ENCODE data around the gene MUC16. TPM values are rescaled to one million over a fixed set of nuclear protein-coding genes. Genes with fewer than 3 reads are reported as not detected.

Gene MUC16
- total RNA-seq, 6 experiments from 2014 or later, result not detected

DNA sequence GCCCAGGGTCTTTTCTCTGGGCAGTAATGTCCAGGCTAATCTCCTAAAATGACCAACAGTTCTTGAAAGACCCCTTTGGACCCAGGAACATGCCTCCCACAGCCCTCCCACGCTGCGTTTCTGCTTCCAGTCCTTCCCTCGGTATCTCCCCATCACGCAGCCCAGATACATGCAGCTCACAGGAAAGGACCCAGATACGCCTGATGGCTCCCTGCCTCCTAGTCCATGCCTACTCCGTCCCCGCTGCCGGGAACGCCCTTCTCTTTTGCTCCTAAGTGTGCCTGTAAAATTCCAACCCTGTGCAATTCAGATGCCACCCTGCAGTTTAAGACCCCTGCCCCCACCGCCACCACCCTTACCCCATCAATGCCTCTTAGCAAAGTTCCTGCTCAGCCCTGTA lies 778 bp downstream of the MUC16 start:
- H3K27ac Mint-ChIP-seq, result no peak overlapping the region
- TF ChIP-seq, protein P1, sequence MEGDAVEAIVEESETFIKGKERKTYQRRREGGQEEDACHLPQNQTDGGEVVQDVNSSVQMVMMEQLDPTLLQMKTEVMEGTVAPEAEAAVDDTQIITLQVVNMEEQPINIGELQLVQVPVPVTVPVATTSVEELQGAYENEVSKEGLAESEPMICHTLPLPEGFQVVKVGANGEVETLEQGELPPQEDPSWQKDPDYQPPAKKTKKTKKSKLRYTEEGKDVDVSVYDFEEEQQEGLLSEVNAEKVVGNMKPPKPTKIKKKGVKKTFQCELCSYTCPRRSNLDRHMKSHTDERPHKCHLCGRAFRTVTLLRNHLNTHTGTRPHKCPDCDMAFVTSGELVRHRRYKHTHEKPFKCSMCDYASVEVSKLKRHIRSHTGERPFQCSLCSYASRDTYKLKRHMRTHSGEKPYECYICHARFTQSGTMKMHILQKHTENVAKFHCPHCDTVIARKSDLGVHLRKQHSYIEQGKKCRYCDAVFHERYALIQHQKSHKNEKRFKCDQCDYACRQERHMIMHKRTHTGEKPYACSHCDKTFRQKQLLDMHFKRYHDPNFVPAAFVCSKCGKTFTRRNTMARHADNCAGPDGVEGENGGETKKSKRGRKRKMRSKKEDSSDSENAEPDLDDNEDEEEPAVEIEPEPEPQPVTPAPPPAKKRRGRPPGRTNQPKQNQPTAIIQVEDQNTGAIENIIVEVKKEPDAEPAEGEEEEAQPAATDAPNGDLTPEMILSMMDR (IDR thresholded peaks at IDR 0.05), result no peak
- DNase-seq, result no peak
- H3K27me3 Mint-ChIP-seq (ENCODE audit: insufficient read depth), result peaks cover 3% of the 10 kb centered on the region; the same call in 1 of the 2 replicates
- H3K4me3 Mint-ChIP-seq, result no peak overlapping the region
- peaks cover 73% of the 10 kb centered on the region for H3K9me3 Mint-ChIP-seq
- peaks cover 6% of the 10 kb centered on the region for H3K36me3 Mint-ChIP-seq (ENCODE audit: low read depth)
- H3K4me1 Mint-ChIP-seq (ENCODE audit: low read depth), result no peaks in the 10 kb centered on the region

DNA sequence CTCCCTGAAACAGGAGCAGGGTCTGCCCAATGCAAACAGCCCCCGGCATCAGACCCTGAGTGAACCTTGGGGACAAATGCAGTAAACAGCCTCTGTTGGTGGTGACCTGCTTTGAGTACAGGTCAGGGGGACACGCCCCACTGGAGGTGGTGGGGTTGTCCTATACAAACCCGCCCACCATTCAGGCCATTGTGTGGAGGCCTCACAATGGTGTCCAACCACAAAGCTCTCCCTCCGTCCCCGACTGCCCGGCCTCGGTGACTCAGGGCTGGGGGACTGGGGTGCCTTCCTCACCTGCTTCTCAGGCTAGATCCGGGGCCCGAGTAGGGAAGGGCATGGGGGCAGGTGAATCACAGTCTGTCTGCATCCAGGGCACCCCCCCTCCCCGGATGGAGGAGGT lies 1.5 kb downstream of the MUC16 start:
- Mint-ChIP-seq H3K4me1 (ENCODE audit: low read depth) (no peaks in the 10 kb centered on the region), H3K27me3 (ENCODE audit: insufficient read depth) (peaks cover 3% of the 10 kb centered on the region; the same call in 1 of the 2 replicates), H3K36me3 (ENCODE audit: low read depth) (peaks cover 6% of the 10 kb centered on the region), H3K9me3 (peaks cover 72% of the 10 kb centered on the region), H3K4me3 (no peak overlapping the region), H3K27ac (no peak overlapping the region)
- no peak for DNase-seq
- TF ChIP-seq, protein P1 (IDR thresholded peaks at IDR 0.05), result no peak

DNA sequence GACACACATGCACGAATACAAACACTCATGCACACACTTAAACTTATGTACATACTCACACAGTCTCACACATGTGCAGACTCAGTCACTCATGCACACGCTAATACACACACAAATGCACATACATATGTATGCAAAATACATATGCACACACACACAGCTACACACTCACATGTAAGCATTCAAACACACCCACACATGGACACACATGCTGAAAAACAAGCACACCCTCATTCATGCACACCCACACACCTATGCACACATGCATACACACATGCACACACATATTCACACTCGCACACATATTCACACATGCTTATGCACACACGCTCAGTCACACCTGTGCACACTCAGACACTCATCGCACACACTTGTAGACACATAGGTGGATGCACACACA lies 9.3 kb downstream of the MUC16 start:
- Mint-ChIP-seq H3K27me3 (ENCODE audit: insufficient read depth) (no peaks in the 10 kb centered on the region), H3K4me1 (ENCODE audit: low read depth) (no peaks in the 10 kb centered on the region), H3K36me3 (ENCODE audit: low read depth) (peaks cover 24% of the 10 kb centered on the region), H3K27ac (no peak overlapping the region), H3K4me3 (no peak overlapping the region), H3K9me3 (peaks cover 69% of the 10 kb centered on the region)
- TF ChIP-seq, protein P1 (IDR thresholded peaks at IDR 0.05), result no peak
- no peak for DNase-seq

DNA sequence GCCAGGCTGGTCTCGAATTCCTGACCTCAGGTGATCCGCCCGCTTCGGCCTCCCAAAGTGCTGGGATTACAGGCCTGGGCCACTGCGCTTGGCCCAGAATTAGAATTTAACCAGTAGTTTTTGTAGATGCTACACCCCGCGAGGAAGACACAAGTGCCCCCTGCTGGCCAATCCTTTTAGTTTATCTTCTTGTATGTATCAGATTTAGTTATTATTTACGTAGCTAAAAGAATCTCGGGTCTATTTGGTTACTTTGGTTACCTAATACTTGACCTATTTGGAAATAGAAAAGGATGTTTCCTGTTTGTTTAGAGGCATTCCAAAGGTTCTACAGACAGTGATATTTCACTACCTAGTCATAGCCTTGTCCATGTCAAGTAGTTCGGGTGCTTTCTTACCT lies 22.0 kb downstream of the MUC16 start:
- peaks cover 50% of the 10 kb centered on the region for H3K9me3 Mint-ChIP-seq
- TF ChIP-seq, protein P1 (IDR thresholded peaks at IDR 0.05), result peak; percentile 26
- no peaks in the 10 kb centered on the region for H3K4me1 Mint-ChIP-seq (ENCODE audit: low read depth)
- no peak overlapping the region for H3K27ac Mint-ChIP-seq
- no peaks in the 10 kb centered on the region; the same call in 1 of the 2 replicates for H3K27me3 Mint-ChIP-seq (ENCODE audit: insufficient read depth)
- H3K36me3 Mint-ChIP-seq (ENCODE audit: low read depth), result 0 out of 2 replicates have a peak, but pooled peaks cover 4% of the 10 kb centered on the region
- no peak for DNase-seq
- H3K4me3 Mint-ChIP-seq, result no peak overlapping the region

DNA sequence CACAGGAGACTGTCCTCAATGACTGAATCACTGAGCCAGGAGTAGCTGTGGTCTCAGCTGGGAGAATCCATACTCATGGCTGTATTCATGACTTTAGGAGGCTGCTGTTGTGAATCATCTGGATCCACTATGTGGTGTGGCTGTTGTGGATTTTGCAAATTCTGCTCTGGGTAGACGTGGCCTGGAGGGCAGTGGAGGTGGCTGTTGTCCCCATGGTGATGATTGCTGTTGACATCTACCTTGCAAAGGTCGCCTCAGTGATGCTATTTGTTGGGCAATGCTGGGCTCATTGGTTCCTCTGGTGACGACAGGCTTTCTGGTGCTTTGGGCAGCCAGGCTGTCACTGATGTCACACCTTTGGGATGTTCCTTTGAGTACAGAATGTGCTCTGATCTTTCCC lies 23.9 kb downstream of the MUC16 start:
- no peak for DNase-seq
- TF ChIP-seq, protein P1 (IDR thresholded peaks at IDR 0.05), result no peak
- Mint-ChIP-seq H3K36me3 (ENCODE audit: low read depth) (0 out of 2 replicates have a peak, but pooled peaks cover 4% of the 10 kb centered on the region), H3K4me3 (no peak overlapping the region), H3K27ac (no peak overlapping the region), H3K27me3 (ENCODE audit: insufficient read depth) (no peaks in the 10 kb centered on the region; the same call in 1 of the 2 replicates), H3K9me3 (peaks cover 55% of the 10 kb centered on the region), H3K4me1 (ENCODE audit: low read depth) (no peaks in the 10 kb centered on the region)
